Uterine smooth muscle cell (primary cell): Measurements from ENCODE around the gene ATAD2B. TPM values are rescaled to one million over a fixed set of nuclear protein-coding genes. Genes with fewer than 3 reads are reported as not detected.

Experiments
- total RNA-seq: library from RNA; depleted of rRNA; stranded (reverse); fragments of >200 nt; gene quantifications from 2 replicates; pipeline ENCODE4 v1.2.3, GENCODE V29; 2014

ATAD2B gene
- total RNA-seq: 12.0 and 15.4 TPM in 2 replicates

DNA sequence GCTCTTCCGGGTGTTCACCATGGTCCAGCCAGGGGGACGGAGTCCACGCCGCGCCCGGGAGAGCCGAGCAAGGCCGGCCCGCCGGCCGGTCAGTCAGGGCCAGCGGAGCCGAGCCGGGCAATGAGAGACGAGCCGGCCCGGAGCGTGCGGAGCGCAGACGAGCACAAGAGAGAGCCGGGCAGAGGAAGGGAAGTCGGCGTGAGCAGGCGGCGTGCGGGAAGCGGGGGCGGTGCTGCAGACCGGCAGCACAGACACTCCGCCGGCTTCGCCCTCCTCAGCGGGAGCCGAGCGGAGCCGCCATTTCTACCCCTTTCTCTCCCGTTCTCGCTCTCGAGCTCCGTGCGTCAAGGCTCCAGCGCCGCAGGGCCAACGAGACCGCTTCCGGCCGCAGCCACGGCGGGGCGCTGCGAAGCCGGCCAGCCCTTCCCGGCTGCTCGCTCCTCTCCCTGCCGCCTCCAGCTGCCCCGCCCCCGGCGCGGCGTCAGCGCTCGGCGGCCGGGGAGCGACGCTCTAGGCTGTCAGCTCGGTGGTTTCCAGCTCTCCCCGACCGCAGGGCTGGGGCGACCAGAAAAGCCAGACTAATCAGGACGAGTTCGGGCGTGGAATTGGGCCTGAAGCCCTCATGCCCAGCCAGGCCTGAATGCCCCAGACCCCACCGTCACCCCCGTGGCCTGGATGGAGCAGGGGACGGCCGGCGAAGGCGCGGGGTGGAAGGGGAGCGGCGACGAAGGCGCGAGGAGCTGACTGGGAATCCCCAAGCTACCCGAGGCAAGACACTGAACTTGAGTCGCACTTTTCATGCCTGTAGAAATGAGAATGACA lies at the start of gene ATAD2B:
TSS of gene ATAD2B (minus strand) at position 374 of the 822 bp plus-strand sequence. CDS start at position 21, 353 bp downstream.

DNA sequence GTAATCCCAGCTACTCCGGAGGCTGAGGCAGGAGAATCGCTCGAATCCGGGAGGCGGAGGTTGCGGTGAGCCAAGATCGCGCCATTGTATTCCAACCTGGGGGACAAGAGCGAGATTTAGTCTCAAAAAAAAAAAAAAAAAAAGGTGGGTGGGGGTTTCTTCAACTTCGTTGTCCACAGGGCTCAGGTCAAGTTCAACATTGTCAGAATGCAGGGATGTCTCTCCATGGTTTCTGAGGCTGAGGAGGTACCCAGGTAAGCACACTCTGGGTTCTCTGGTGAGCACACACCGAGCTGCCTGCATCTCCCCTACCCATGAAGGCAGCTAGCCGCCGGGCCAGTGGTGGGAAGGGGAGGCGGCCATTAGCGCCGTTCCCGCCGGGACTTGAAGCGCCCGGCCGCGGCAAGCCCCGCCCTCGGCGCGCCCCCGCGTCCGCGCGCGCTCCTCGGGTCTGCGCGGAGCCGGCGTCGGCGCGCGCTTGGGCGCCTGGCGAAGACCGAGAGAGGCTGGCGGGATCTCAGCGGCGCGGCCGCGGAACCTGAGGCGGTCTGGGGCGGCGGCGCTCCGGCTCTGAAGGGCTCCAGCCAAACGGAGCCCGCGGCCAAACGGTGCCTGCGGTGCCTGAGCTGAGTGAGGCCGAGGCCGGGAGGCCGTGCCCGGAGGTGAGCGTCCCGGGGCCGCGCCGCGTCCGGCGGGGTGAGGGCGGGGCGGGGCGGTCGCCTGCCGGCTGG lies 13.2 kb upstream of the ATAD2B start, which contains the start of gene UBXN2A:
TSS of gene UBXN2A (plus strand) at position 477 of the 731 bp plus-strand sequence. CDS start 17,852 bp downstream, outside the sequence.

Other genes with a start within 250 kb of the ATAD2B start
- gene UBXN2A, start 13.3 kb upstream of the ATAD2B start, total RNA-seq: 11.6 and 13.9 TPM in 2 replicates
- under 0.01 and 0.11 TPM in 2 replicates for gene MFSD2B, start 83.0 kb upstream of the ATAD2B start, total RNA-seq
- 9.0 and 12.1 TPM in 2 replicates for gene WDCP, start 120.3 kb upstream of the ATAD2B start, total RNA-seq
- 6.6 and 10.9 TPM in 2 replicates for gene FKBP1B, start 122.6 kb upstream of the ATAD2B start, total RNA-seq
- gene SF3B6, start 149.2 kb upstream of the ATAD2B start, total RNA-seq: 139 and 147 TPM in 2 replicates
- gene TP53I3, start 157.7 kb upstream of the ATAD2B start, total RNA-seq: 31.3 and 65.1 TPM in 2 replicates
- gene PFN4, start 196.2 kb upstream of the ATAD2B start, total RNA-seq: 0.33 and 0.62 TPM in 2 replicates
- gene FAM228B, start 196.3 kb upstream of the ATAD2B start, total RNA-seq: 6.6 and 11.0 TPM in 2 replicates
- gene FAM228A, start 247.9 kb upstream of the ATAD2B start, total RNA-seq: under 0.01 and 0.11 TPM in 2 replicates